Measurements from ENCODE around the gene TAC1. TPM values are rescaled to one million over a fixed set of nuclear protein-coding genes. Genes with fewer than 3 reads are reported as not detected.
"Not testable (repeated sequence)": the region's sequence is repeated elsewhere in the genome, so short reads cannot be mapped to it uniquely, and the experiment has no call there.

The TAC1 gene
- total RNA-seq, 6 experiments from 2014 or later: 0.31 TPM; not detected in 5

DNA sequence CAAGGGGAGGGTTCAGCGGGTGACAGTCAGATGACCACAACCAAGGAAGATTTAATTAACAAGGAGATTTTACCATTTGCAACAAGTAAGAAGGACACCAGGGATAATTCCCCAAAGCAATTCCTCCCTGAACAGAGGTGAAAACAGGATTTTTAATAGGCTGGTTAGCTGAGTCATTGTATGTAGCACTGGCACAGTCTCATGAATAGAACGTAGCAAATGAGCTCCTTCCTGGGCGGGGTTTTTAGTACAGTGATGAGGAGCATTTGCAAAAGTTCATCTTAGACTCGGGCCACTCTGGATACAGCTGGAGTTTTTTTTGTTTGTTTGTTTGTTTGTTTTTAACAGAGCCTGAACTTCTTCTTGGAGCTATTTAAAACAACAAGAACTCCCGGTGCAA, 39.0 kb downstream of the TAC1 start:
- TF ChIP-seq POLR2A (IDR thresholded peaks at IDR 0.05): no peak
- TF ChIP-seq, protein P1, sequence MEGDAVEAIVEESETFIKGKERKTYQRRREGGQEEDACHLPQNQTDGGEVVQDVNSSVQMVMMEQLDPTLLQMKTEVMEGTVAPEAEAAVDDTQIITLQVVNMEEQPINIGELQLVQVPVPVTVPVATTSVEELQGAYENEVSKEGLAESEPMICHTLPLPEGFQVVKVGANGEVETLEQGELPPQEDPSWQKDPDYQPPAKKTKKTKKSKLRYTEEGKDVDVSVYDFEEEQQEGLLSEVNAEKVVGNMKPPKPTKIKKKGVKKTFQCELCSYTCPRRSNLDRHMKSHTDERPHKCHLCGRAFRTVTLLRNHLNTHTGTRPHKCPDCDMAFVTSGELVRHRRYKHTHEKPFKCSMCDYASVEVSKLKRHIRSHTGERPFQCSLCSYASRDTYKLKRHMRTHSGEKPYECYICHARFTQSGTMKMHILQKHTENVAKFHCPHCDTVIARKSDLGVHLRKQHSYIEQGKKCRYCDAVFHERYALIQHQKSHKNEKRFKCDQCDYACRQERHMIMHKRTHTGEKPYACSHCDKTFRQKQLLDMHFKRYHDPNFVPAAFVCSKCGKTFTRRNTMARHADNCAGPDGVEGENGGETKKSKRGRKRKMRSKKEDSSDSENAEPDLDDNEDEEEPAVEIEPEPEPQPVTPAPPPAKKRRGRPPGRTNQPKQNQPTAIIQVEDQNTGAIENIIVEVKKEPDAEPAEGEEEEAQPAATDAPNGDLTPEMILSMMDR (IDR thresholded peaks at IDR 0.05): no peak
- DNase-seq (no peak), ATAC-seq (no peak)
- Histone ChIP-seq H3K27me3 (no peaks in the 10 kb centered on the region), H3K9me3 (no peaks in the 10 kb centered on the region), H3K27ac (no peak overlapping the region), H3K4me3 (no peak overlapping the region), H3K4me1 (no peaks in the 10 kb centered on the region), H3K36me3 (no peaks in the 10 kb centered on the region)
- 42% methylated on average over 3 of the region's 5 CpGs for WGBS (ENCODE audit: insufficient coverage, low coverage, low lambda C conversion rate, missing lambda C conversion rate)
- intact Hi-C loops (cut with DNase I): no loop called here

DNA sequence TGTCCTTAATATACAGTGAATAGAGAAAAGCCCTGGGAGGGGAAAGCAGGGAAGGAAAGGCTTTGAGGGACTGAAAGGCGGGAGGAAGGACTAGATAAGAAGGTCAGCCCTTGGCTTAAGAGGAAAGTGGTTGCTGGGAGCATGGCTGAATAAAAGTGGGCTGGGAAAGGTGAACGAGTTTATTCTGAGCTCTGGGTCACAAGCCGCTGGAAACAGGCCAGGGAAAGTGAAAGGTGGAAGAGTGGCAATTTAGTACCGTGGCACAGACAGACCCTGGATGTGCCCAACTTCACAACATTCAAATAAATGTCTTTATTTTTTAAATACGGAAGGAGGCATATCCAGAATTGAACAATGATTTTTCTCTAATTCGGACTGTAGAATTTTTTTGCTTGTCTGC, 39.7 kb downstream of the TAC1 start:
- Histone ChIP-seq H3K27me3 (no peaks in the 10 kb centered on the region), H3K9me3 (no peaks in the 10 kb centered on the region), H3K36me3 (no peaks in the 10 kb centered on the region), H3K4me1 (no peaks in the 10 kb centered on the region), H3K4me3 (no peak overlapping the region), H3K27ac (no peak overlapping the region)
- 22% methylated on average over 3 of the region's 6 CpGs for WGBS (ENCODE audit: insufficient coverage, low coverage, low lambda C conversion rate, missing lambda C conversion rate)
- no peak for DNase-seq
- TF ChIP-seq, protein P1 (IDR thresholded peaks at IDR 0.05): no peak
- TF ChIP-seq POLR2A (IDR thresholded peaks at IDR 0.05): no peak
- intact Hi-C loops (cut with DNase I): no loop called here
- ATAC-seq: no peak

DNA sequence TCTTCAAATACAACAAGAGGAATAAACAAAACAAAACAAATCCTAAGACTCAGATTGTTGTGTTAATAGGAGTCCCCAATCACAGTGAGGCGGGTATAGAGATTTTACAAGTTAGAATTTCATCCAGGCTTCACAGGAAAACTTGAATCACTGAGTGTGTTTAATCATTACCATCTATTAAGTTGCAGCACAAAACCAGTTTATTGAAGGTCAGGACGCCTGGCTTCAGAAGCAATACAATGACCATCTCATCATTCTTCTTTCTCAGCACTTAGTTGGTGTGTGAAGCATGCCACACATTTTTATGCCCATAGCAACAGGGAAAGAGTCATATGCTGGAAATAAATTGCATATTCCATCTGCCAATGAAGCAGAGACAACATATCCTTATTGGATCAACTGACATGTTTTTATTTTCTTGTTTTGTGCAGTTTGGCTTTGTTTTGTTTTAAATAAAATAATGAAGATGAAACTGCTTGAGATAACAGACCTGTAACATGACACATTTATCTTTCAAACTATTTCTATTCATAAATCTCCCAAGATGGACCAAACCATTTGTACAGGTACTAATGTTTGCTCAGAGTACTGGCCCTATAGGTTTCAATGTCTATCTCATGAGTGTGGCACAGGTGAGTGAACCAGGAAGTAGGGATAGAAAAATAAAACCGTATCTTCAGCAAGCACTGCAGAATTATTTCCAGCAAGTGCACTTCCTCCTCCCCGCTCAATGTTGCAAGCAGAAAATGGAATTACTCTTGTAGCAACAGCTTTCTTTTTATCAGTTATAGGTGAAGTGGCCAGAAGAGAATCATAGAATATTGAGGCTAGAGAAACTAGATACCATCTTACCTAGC, 40.4 kb downstream of the TAC1 start:
- DNase-seq (no peak), ATAC-seq (peak in 1 of 4 donors; percentile 50)
- Histone ChIP-seq H3K27me3 (no peaks in the 10 kb centered on the region), H3K27ac (no peak overlapping the region), H3K36me3 (no peaks in the 10 kb centered on the region), H3K9me3 (no peaks in the 10 kb centered on the region), H3K4me3 (no peak overlapping the region), H3K4me1 (no peaks in the 10 kb centered on the region)
- intact Hi-C loops (cut with DNase I): no loop called here
- TF ChIP-seq, protein P1 (IDR thresholded peaks at IDR 0.05): no peak
- no peak for TF ChIP-seq POLR2A (IDR thresholded peaks at IDR 0.05)
- WGBS (ENCODE audit: insufficient coverage, low coverage, low lambda C conversion rate, missing lambda C conversion rate): 78% methylated on average over 1 of the region's 4 CpGs

DNA sequence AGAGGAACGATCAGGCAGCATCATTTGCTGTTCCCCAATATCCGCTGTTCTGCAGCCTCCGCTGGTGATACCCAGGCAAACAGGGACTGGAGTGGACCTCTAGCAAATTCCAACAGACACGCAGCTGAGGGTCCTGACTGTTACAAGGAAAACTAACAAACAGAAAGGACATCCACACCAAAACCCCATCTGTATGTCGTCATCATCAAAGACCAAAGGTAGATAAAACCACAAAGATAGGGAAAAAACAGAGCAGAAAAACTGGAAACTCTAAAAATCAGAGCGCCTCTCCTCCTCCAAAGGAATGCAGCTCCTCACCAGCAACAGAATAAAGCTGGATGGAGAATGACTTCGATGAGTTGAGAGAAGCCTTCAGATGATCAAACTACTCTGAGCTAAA, 54.5 kb downstream of the TAC1 start:
- H3K27ac ChIP-seq; ATAC-seq; H3K9me3 ChIP-seq; H3K4me1 ChIP-seq; DNase-seq; H3K27me3 ChIP-seq; H3K36me3 ChIP-seq; intact Hi-C loops (cut with DNase I); H3K4me3 ChIP-seq: not testable (repeated sequence)
- WGBS (ENCODE audit: insufficient coverage, low coverage, low lambda C conversion rate, missing lambda C conversion rate): 66% methylated on average over 5 of the region's 7 CpGs

Other genes starting within 250 kb of the TAC1 start
- 10 to 100 TPM in 2 of 6 experiments, 1 to 10 TPM in 3, under 1 TPM in 1; 0.33 to 14.5 (median 3.3) TPM for gene ASNS, start 140.3 kb downstream of the TAC1 start, total RNA-seq

Data from right lobe of liver (tissue), 6 donors.